Stimulated activated naive B cell treated with anti-CD40 and anti-IgM and Interleukin-4, amounts not matched to agents 10 μg/mL and 1 μg/mL and 100 μg/mL, for 72 hours (primary cell): ENCODE results near the gene TUT1.
A peak's percentile ranks its signal among the peaks of the same experiment; 100 is the strongest.

ENCODE experiments used
- ATAC-seq, 2 donors: fragments of 150-1000 bp; cut with Tn5 transposase; replicated peaks; 2 replicates each; pipeline ENCODE4 v1.10.0; 2021; ENCODE audit warnings: moderate library complexity in 1 of 2
- DNase-seq: peaks from one replicate; pipeline ENCODE4 v3.0.0; 2021
- H3K27ac Mint-ChIP-seq: one replicate; pipeline ENCODE4 v1.8.0; 2022; ENCODE audit warnings: mild to moderate bottlenecking, mixed read lengths
- H3K27me3 Mint-ChIP-seq, 2 donors: one replicate each; pipeline ENCODE4 v1.8.0; 2022; ENCODE audit warnings: mixed read lengths in 2 of 2
- H3K36me3 Mint-ChIP-seq, 2 donors: one replicate each; pipeline ENCODE4 v1.8.0; 2022; ENCODE audit warnings: mixed read lengths in 2 of 2, mild to moderate bottlenecking in 1 of 2
- H3K4me1 Mint-ChIP-seq, 2 donors: one replicate each; pipeline ENCODE4 v1.8.0; 2022; ENCODE audit warnings: mixed read lengths in 2 of 2, mild to moderate bottlenecking in 1 of 2
- H3K4me3 Mint-ChIP-seq, 2 donors: one replicate each; pipeline ENCODE4 v1.8.0; 2022; ENCODE audit warnings: mild to moderate bottlenecking in 2 of 2, mixed read lengths in 2 of 2, moderate library complexity in 1 of 2
- H3K9me3 Mint-ChIP-seq, 2 donors: one replicate each; pipeline ENCODE4 v1.8.0; 2022; ENCODE audit warnings: mixed read lengths in 2 of 2, mild to moderate bottlenecking in 1 of 2

The TUT1 gene

GRCh38 chr11:62611705-62612365 lies 20.5 kb upstream of the TUT1 start:
- peak; percentile 55 for ATAC-seq
- peak; percentile 50 for DNase-seq
- H3K4me3 Mint-ChIP-seq: peak overlapping the region; percentile 93 to 96

DNA sequence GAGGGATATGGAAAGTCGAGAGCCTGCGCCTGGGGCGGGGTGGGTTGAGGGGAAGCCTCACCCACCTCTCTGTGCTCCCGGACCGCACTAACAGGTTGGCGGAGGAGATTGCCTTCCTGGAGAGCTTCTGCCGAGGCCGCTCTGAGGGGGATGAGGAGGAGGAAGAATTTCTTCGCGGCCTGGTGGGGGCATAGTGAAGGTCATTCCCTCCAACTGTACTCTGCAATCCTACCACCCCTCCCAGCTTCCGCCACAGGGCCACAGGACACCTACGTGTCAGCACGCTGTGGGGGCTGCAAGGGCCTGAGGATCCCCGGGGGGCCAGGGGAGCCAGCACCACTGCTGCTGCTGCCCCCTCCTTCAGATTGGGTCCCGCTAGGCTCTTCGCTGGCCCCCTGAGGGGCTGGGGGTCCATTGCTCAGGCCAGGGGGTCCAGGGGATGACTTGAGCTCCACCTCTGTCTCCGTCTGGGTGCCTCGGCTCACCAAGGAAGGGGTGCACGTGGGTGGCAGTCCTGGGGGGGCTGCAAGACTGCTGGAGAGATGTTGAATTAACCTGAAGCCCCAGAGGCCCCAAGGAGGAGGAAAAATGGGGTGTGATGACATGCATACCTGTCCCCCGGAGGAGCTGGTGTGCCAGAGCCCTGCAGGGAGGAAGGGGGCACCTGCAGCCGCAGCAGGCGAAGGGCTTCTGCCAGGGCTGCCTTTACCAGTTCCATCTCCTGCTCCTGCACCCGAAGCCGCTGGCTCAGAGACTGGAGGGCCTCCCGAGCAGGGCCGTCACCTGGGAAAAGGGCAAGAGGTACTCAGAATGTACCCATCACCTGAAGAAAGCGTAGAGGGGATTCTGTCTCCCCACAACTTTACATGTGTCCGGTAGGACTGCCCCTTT lies 19.7 kb upstream of the TUT1 start:
- H3K4me1 Mint-ChIP-seq: peaks cover 32 to 57% of the 10 kb centered on the region in 2 donors
- H3K27ac Mint-ChIP-seq: peak overlapping the region; percentile 97
- no peaks in the 10 kb centered on the region for H3K27me3 Mint-ChIP-seq
- peaks cover 37 to 55% of the 10 kb centered on the region in 2 donors for H3K36me3 Mint-ChIP-seq
- H3K9me3 Mint-ChIP-seq: no peaks in the 10 kb centered on the region
- ATAC-seq (no peak), DNase-seq (no peak)
- H3K4me3 Mint-ChIP-seq: peak overlapping the region; percentile 93 to 96

More at GRCh38 chr11:62611705-62612365, 20.5 kb upstream of the TUT1 start:
- peaks cover 36 to 57% of the 10 kb centered on the region in 2 donors for H3K4me1 Mint-ChIP-seq
- H3K27ac Mint-ChIP-seq: peak overlapping the region; percentile 97
- H3K27me3 Mint-ChIP-seq: no peaks in the 10 kb centered on the region
- no peaks in the 10 kb centered on the region for H3K9me3 Mint-ChIP-seq
- H3K36me3 Mint-ChIP-seq: peaks cover 32 to 54% of the 10 kb centered on the region in 2 donors

- peaks cover 32 to 57% of the 10 kb centered on the region in 2 donors for H3K4me1 Mint-ChIP-seq
- peak overlapping the region; percentile 51 for H3K27ac Mint-ChIP-seq
Observed at GRCh38 chr11:62610403-62610802, 19.1 kb upstream of the TUT1 start.

DNA sequence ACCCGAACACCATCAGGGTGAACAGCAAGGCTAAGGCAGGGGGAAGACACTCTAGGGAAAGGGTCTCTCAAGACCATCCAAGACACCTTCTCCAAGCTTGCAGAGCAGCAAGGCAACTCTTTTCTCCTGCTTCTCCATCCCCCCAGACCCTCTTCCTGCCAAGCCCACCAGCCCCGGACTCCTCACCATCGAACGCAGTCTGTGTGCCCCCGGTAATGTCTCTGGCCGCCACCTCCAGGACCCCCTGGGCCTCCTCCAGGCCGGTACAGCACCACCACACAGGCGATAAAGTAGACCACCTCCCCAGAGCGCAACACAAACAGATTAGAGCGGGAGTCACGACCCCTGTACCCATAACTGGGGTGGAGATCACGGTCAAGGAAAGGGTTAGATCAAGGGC lies 17.5 kb upstream of the TUT1 start:
- Mint-ChIP-seq H3K9me3 (no peaks in the 10 kb centered on the region), H3K27me3 (no peaks in the 10 kb centered on the region), H3K36me3 (peaks cover 46 to 62% of the 10 kb centered on the region in 2 donors), H3K4me3 (no peak overlapping the region), H3K4me1 (peaks cover 36 to 50% of the 10 kb centered on the region in 2 donors), H3K27ac (peak overlapping the region; percentile 6)
- DNase-seq (no peak), ATAC-seq (no peak)

More at GRCh38 chr11:62610403-62610802, 19.1 kb upstream of the TUT1 start:
- DNase-seq: no peak
- no peaks in the 10 kb centered on the region for H3K9me3 Mint-ChIP-seq
- H3K36me3 Mint-ChIP-seq: peaks cover 40 to 60% of the 10 kb centered on the region in 2 donors
- no peaks in the 10 kb centered on the region for H3K27me3 Mint-ChIP-seq
- H3K4me3 Mint-ChIP-seq: peak overlapping the region; percentile 93 to 96
- ATAC-seq: no peak

GRCh38 chr11:62607714-62608113 lies 16.4 kb upstream of the TUT1 start:
- H3K9me3 Mint-ChIP-seq: no peaks in the 10 kb centered on the region
- ATAC-seq (no peak), DNase-seq (no peak)
- no peaks in the 10 kb centered on the region for H3K27me3 Mint-ChIP-seq
- H3K27ac Mint-ChIP-seq: no peak overlapping the region
- H3K4me3 Mint-ChIP-seq: no peak overlapping the region
- H3K4me1 Mint-ChIP-seq: peaks cover 38 to 59% of the 10 kb centered on the region in 2 donors
- H3K36me3 Mint-ChIP-seq: peaks cover 55 to 72% of the 10 kb centered on the region in 2 donors

GRCh38 chr11:62605902-62606301 lies 14.6 kb upstream of the TUT1 start:
- ATAC-seq: no peak
- no peak for DNase-seq
- Mint-ChIP-seq H3K4me3 (no peak overlapping the region), H3K9me3 (no peaks in the 10 kb centered on the region), H3K4me1 (peaks cover 35 to 54% of the 10 kb centered on the region in 2 donors), H3K36me3 (peaks cover 62 to 73% of the 10 kb centered on the region in 2 donors), H3K27me3 (no peaks in the 10 kb centered on the region), H3K27ac (peak overlapping the region; percentile 65)

GRCh38 chr11:62605467-62605866 lies 14.1 kb upstream of the TUT1 start:
- H3K9me3 Mint-ChIP-seq: no peaks in the 10 kb centered on the region
- no peak for DNase-seq
- H3K27ac Mint-ChIP-seq: peak overlapping the region; percentile 65
- H3K36me3 Mint-ChIP-seq: peaks cover 61 to 73% of the 10 kb centered on the region in 2 donors
- no peak overlapping the region for H3K4me3 Mint-ChIP-seq
- H3K27me3 Mint-ChIP-seq: no peaks in the 10 kb centered on the region
- H3K4me1 Mint-ChIP-seq: peaks cover 33 to 53% of the 10 kb centered on the region in 2 donors
- no peak for ATAC-seq

DNA sequence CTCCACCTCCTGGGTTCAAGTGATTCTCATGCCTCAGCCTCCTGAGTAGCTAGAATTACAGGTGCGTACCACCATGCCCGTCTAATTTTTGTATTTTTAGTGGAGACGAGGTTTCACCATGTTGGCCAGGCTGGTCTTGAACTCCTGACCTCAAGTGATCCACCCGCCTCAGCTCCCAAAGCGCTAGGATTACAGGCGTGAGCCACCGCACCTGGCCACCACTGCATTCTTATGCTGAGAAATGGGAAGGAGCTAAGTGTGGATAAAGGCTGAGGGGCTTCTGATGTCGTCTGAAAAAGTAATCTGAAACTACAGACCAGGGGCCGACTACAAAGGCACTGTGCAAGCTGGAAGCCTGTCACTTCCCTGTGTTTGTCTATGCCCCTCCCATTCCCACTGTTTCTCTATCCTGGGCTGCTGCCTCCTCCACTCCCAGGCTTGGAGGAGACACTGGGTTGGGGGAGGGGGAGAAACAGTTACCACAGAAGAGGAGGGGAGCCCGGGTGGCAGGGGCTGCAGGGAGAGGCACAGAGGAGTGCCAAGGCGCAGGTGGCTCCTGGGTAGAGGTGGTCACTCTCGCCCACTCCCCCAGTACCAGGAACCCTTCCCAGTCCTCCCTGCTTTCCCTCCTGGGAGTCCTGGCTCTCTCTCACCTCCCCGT lies 13.3 kb upstream of the TUT1 start:
- DNase-seq (no peak), ATAC-seq (no peak)
- H3K4me3 Mint-ChIP-seq: no peak overlapping the region
- peaks cover 36 to 54% of the 10 kb centered on the region in 2 donors for H3K4me1 Mint-ChIP-seq
- peaks cover 0 to 3% of the 10 kb centered on the region in 2 donors for H3K9me3 Mint-ChIP-seq
- H3K27ac Mint-ChIP-seq: no peak overlapping the region
- no peaks in the 10 kb centered on the region for H3K27me3 Mint-ChIP-seq
- peaks cover 64 to 75% of the 10 kb centered on the region in 2 donors for H3K36me3 Mint-ChIP-seq

DNA sequence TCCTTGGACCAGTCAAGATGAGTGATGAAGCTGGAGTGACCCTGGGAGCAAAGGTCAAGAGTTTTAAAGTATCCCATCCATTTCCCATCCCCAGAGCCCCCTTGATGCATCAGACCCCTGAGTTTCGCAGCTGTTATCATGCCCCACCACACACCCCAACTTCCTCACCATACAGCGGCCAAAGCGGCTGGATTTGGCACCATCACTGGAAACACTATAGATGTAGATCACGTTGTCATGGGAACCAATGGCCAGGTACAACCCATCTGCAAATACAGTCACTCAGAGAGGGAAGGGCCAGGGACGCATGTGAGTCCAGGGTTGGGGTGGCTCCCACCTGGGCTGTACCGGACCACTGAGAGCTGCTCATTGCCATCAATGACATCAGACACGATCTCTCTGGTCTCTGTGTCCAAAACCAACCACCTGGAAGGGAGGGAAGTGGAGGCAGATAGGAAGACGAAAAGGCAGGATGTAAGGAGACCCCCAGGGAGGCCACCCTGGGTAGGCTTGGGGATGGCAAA lies 12.5 kb upstream of the TUT1 start:
- no peaks in the 10 kb centered on the region for H3K27me3 Mint-ChIP-seq
- H3K36me3 Mint-ChIP-seq: peaks cover 68 to 75% of the 10 kb centered on the region in 2 donors
- peak overlapping the region in 1 of 2 donors; percentile 60 for H3K4me3 Mint-ChIP-seq
- DNase-seq (no peak), ATAC-seq (no peak)
- peaks cover 39 to 58% of the 10 kb centered on the region in 2 donors for H3K4me1 Mint-ChIP-seq
- H3K9me3 Mint-ChIP-seq: peaks cover 2 to 3% of the 10 kb centered on the region in 2 donors
- H3K27ac Mint-ChIP-seq: no peak overlapping the region

GRCh38 chr11:62603072-62603408 lies 11.7 kb upstream of the TUT1 start:
- peaks cover 42 to 59% of the 10 kb centered on the region in 2 donors for H3K4me1 Mint-ChIP-seq
- peak overlapping the region; percentile 26 to 60 for H3K4me3 Mint-ChIP-seq
- no peak for DNase-seq
- peak overlapping the region; percentile 39 for H3K27ac Mint-ChIP-seq
- ATAC-seq: no peak
- H3K27me3 Mint-ChIP-seq: no peaks in the 10 kb centered on the region
- peaks cover 71 to 78% of the 10 kb centered on the region in 2 donors for H3K36me3 Mint-ChIP-seq
- H3K9me3 Mint-ChIP-seq: peaks cover 2 to 3% of the 10 kb centered on the region in 2 donors

DNA sequence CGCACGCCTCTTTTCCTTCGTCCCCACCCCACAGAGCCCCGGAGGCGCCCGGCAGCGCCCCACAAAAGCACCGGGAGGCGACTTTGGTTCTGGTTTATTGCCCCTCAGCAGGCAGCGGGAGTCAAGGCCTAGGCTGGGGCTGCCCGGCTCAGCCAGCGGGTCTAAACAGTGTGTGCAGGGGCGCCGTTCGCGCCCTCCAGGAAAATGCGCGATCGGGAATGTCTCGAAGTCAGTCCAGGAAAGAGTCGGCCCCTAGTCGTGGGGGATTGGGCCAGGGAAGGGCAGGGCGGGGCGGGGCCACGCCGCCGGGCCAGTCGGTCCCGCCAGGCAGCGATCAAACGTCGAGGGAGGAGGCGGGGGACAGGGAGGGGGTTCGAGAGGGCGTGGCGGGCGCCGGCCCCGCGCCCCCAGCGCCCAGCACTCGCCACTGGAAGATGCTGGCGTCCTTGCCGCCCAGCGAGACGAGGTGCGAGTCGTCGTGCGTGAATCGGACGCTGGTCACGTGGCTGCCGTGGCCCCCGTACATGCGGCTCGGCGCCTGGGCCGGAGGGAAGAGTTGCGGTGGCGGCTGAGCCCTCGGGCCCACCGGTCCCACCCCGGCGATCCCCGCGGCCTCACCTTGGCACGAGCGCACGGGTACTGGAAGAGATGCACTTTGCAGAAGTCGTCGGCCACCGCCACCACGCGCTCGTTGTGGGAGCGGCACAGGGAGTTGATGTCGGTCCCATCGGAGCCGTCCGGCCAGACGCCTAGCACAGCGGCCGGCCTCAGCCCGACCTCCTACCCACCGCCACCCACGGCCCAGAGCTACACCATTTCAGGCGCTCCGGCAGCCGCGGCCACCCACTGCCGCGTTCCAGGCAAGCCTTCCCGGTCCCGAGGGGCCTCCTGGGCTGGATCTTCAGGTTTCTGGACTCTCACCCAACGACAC lies 11.1 kb upstream of the TUT1 start:
- peak; percentile 23 for DNase-seq

DNA sequence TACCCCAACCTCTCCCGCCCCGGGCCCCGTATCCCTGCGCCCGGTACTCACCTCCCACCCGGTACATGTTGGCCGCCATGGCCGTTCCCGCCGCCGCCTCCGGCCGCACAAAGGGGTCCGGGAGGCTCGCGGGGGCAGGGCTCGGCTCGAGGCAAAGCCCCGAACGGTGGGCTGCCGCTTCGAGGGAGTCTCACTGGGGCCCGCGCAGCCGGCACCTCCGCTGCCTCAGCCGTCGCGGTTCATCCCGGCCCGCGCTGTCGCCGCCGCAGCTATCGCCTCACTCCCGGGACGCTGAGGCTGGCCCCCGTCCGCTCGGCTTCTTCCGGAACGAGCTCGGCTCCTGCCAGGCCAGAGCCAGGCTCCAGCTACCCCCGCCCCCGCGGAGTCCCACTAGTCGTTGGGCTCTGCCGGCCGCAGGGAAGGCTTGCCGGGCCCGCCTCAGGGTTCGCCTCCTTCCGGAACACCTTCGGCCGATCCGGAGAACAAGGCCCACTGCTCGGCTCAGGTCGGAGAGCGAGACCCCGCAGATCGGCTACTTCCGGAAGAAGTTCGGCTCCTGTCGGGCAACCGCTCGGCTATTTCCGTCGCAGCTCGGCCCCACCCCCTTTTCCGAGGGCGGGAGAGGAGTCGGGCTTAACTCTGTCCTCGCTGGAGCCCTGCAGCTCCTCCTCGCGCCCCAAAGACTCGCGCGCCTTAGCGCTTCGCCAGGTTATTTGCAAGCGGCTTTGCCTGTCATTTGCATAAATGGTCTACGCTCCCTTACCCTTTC lies 10.2 kb upstream of the TUT1 start, which contains the start of gene MTA2:
MTA2 (minus strand) TSS at position 494 of the 769 bp plus-strand sequence; CDS start at position 79, 415 bp downstream.
- Mint-ChIP-seq H3K36me3 (peaks cover 73 to 79% of the 10 kb centered on the region in 2 donors), H3K27me3 (no peaks in the 10 kb centered on the region), H3K4me3 (peak within 1 kb of the TSS; percentile 90 to 93), H3K4me1 (peaks cover 46 to 63% of the 10 kb centered on the region in 2 donors), H3K27ac (peak within 1 kb of the TSS; percentile 96), H3K9me3 (peaks cover 2 to 3% of the 10 kb centered on the region in 2 donors)
- ATAC-seq (peak; percentile 84 to 87), DNase-seq (peak; percentile 100)

More for the DNA sequence above, 11.1 kb upstream of the TUT1 start:
- H3K36me3 Mint-ChIP-seq: peaks cover 70 to 78% of the 10 kb centered on the region in 2 donors
- peaks cover 44 to 59% of the 10 kb centered on the region in 2 donors for H3K4me1 Mint-ChIP-seq
- H3K27me3 Mint-ChIP-seq: no peaks in the 10 kb centered on the region
- H3K9me3 Mint-ChIP-seq: peaks cover 2 to 3% of the 10 kb centered on the region in 2 donors
- H3K4me3 Mint-ChIP-seq: peak overlapping the region; percentile 90 to 93
- H3K27ac Mint-ChIP-seq: peak overlapping the region; percentile 96
- ATAC-seq: no peak
